ENCODE measurements around the gene LYRM1.

LYRM1 gene

GRCh38 chr16:20903116-20903898, 2.7 kb downstream of the LYRM1 start:
- Mint-ChIP-seq H3K9me3 (no peaks in the 10 kb centered on the region), H3K4me1 (ENCODE audit: low read depth) (peaks cover 60% of the 10 kb centered on the region), H3K27me3 (ENCODE audit: low read depth) (no peaks in the 10 kb centered on the region), H3K4me3 (peak overlapping the region; percentile 43), H3K27ac (peak overlapping the region; percentile 53), H3K36me3 (ENCODE audit: low read depth) (peaks cover 33% of the 10 kb centered on the region)

- H3K4me1 Mint-ChIP-seq (ENCODE audit: low read depth), result peaks cover 56% of the 10 kb centered on the region
- no peaks in the 10 kb centered on the region for H3K27me3 Mint-ChIP-seq (ENCODE audit: low read depth)
- peak overlapping the region; percentile 29 for H3K4me3 Mint-ChIP-seq
- H3K36me3 Mint-ChIP-seq (ENCODE audit: low read depth), result peaks cover 33% of the 10 kb centered on the region
- peak overlapping the region; percentile 60 for H3K27ac Mint-ChIP-seq
- no peaks in the 10 kb centered on the region for H3K9me3 Mint-ChIP-seq
Measured at GRCh38 chr16:20903899-20904506, 3.4 kb downstream of the LYRM1 start.

DNA sequence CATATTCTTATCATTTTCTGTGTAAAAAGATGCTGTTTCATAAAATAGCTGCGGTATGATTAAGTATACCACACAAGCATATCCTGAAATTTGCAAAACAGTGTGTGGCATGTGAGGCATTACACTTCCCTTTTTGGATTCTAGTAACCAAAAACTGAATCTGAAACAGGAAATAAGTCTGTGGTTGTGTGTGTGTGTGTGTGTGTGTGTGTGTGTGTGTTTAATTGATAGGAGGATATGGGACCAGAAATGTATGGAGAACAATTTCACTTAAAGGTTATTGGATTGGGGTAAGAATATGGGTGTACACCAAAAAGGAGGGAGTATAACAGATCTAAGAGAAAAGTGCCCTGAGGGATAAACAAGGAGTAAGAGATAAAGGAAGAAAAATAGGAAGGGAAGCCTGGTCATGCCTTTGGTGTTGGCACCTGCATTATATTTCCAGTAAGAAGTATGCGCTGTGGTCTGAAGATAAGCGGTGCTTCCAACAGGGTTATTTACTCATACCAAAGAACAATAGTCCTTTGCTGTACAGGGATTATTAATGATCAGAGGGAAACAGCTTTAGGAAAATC, 4.0 kb downstream of the LYRM1 start:
- Mint-ChIP-seq H3K27me3 (ENCODE audit: low read depth) (no peaks in the 10 kb centered on the region), H3K4me3 (peak overlapping the region; percentile 29), H3K27ac (peak overlapping the region; percentile 60), H3K36me3 (ENCODE audit: low read depth) (peaks cover 33% of the 10 kb centered on the region), H3K9me3 (no peaks in the 10 kb centered on the region), H3K4me1 (ENCODE audit: low read depth) (peaks cover 54% of the 10 kb centered on the region)

- Mint-ChIP-seq H3K27ac (no peak overlapping the region), H3K36me3 (ENCODE audit: low read depth) (peaks cover 31% of the 10 kb centered on the region), H3K4me1 (ENCODE audit: low read depth) (peaks cover 61% of the 10 kb centered on the region)
Measured at GRCh38 chr16:20905576-20905975, 5.0 kb downstream of the LYRM1 start.

DNA sequence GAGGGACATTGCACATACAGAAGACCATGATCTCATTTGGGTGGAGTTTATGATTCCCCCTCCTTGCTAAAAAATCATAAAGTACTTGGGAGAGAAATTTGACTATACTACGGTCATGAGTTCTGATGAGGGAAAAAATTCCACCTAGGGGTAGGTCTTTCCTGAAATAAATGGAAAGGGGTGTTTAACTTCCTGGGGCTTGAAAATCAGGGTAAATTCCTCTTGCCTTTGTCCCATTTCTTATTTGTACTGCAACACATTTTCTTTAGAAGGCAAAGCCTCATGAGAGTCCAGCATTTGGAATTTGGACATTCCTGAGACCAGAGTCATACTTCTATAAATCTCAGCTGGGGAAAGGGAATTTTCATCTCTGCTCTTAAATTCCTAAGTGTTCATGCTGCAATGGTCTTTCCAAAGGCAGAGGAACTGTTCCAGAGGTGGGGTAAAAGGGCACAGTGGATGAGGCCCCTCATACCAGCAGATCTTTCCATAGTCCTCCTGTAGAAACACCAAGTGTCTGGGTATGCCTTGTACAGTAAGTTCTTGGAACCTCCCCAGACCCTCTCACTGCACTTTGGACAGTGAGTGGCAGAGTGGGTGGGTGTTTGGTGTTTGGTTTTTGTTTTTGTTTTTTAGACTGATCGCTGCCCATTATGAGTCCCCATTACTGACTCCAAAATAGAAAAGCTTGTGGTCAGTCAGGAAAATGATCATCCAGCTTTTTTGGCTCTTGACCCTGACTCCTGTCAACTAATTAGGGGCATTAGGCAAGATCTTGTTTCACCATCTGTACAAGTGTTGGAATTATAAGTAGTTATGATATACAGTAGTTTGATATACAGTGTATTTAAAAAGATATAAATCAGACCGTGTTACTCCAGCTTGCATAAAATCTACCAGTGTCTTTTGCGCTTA, 6.0 kb downstream of the LYRM1 start:
- no peaks in the 10 kb centered on the region for H3K9me3 Mint-ChIP-seq
- H3K27me3 Mint-ChIP-seq (ENCODE audit: low read depth), result no peaks in the 10 kb centered on the region
- peaks cover 65% of the 10 kb centered on the region for H3K4me1 Mint-ChIP-seq (ENCODE audit: low read depth)
- no peak overlapping the region for H3K27ac Mint-ChIP-seq
- no peak overlapping the region for H3K4me3 Mint-ChIP-seq
- H3K36me3 Mint-ChIP-seq (ENCODE audit: low read depth), result peaks cover 25% of the 10 kb centered on the region

More at GRCh38 chr16:20905576-20905975, 5.0 kb downstream of the LYRM1 start:
- Mint-ChIP-seq H3K4me3 (no peak overlapping the region), H3K9me3 (no peaks in the 10 kb centered on the region), H3K27me3 (ENCODE audit: low read depth) (no peaks in the 10 kb centered on the region)

DNA sequence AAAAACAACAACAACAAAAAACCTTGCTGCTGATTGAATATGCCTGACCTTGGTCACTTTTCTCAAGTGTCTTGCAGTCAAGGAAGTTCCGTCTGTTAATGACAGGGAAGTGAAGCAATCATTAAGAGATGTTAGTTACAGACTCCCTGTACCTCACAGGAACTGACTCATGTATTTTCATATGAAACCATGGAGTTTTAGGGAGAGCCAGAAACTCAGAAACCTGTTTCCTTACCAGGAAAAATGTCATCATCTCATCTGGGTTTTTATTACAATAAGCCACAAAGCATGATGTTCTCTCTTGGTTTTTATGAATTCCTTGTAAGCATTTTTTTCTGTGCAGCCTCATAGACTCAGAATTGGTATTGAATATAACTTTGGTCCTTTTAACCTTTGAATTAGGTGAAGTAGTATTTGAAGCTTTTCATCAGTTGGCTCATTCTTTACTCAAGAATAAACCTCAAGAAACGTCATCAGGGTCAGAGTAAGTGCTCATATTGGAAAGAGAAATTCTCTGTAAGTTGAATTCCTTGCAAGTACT, 10.3 kb downstream of the LYRM1 start:
- Mint-ChIP-seq H3K27ac (peak overlapping the region; percentile 85), H3K4me3 (peak overlapping the region; percentile 75), H3K27me3 (ENCODE audit: low read depth) (no peaks in the 10 kb centered on the region), H3K4me1 (ENCODE audit: low read depth) (peaks cover 34% of the 10 kb centered on the region), H3K9me3 (no peaks in the 10 kb centered on the region), H3K36me3 (ENCODE audit: low read depth) (peaks cover 20% of the 10 kb centered on the region)

DNA sequence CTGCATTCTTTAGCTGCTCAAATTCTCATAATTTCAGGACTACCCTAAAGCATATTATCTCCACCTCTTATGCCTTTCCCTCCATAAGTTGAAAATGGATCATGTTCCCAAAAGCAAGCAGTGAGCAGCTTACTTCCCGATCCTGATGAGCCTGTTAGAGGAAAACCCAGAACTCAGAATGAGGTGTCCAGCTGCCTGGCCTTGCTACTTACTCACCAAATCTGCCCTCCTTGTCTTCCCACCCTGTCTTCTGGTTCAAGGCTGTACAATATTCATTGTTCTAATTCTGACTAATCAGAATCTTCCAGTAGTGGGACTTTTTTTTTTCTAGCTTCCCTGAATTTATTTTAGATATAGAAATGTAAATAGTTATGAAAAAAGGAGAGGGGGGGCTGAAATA, 10.8 kb downstream of the LYRM1 start:
- H3K27me3 Mint-ChIP-seq (ENCODE audit: low read depth), result no peaks in the 10 kb centered on the region
- H3K36me3 Mint-ChIP-seq (ENCODE audit: low read depth), result peaks cover 20% of the 10 kb centered on the region
- peaks cover 33% of the 10 kb centered on the region for H3K4me1 Mint-ChIP-seq (ENCODE audit: low read depth)
- H3K27ac Mint-ChIP-seq, result peak overlapping the region; percentile 85
- no peaks in the 10 kb centered on the region for H3K9me3 Mint-ChIP-seq
- peak overlapping the region; percentile 75 for H3K4me3 Mint-ChIP-seq

DNA sequence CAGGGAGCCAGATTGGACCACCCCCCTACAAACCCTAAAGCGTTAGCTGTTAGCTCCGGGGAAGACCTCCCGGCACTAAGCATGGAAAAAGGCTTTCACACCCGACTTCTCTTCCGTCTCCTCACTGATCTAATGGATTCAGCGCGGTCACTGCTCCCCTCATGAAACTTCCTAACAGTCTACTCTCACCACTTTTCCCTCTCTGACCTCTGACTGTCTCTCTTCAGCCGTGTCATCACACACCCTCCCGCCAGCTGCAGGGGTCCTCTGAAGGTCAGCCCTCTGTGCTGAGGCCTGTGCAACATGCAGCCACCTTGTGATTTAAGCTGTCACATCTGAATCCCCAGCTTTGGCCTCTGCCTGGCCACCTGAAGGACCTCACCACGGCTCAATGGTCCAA, 15.7 kb downstream of the LYRM1 start:
- no peaks in the 10 kb centered on the region for H3K27me3 Mint-ChIP-seq (ENCODE audit: low read depth)
- H3K9me3 Mint-ChIP-seq, result no peaks in the 10 kb centered on the region
- peaks cover 26% of the 10 kb centered on the region for H3K4me1 Mint-ChIP-seq (ENCODE audit: low read depth)
- peaks cover 24% of the 10 kb centered on the region for H3K36me3 Mint-ChIP-seq (ENCODE audit: low read depth)
- no peak overlapping the region for H3K27ac Mint-ChIP-seq
- H3K4me3 Mint-ChIP-seq, result no peak overlapping the region

DNA sequence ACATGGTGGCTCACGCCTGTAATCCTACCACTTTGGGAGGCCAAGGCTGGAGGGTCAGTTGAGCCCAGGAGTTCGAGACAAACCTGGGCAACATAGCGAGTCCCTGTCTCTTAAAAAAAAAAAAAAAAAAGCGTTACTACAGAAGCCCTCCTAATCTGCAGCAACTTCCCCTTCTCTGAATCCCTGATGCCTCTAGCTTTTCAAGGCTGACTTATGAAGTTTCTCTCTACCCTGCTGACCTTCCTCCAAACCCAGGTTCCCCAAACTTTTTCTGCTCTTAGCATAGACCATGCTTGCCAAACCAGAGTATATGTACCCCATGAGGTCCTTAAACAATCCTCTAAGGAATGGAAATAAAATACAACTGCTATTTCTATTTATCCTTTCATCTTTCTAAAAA, 16.4 kb downstream of the LYRM1 start:
- H3K27ac Mint-ChIP-seq, result no peak overlapping the region

GRCh38 chr16:20918486-20919239, 18.1 kb downstream of the LYRM1 start:
- Mint-ChIP-seq H3K27me3 (ENCODE audit: low read depth) (no peaks in the 10 kb centered on the region), H3K4me1 (ENCODE audit: low read depth) (peaks cover 27% of the 10 kb centered on the region), H3K36me3 (ENCODE audit: low read depth) (peaks cover 29% of the 10 kb centered on the region), H3K4me3 (no peak overlapping the region), H3K9me3 (no peaks in the 10 kb centered on the region), H3K27ac (no peak overlapping the region)

More for the DNA sequence above, 16.4 kb downstream of the LYRM1 start:
- H3K36me3 Mint-ChIP-seq (ENCODE audit: low read depth), result peaks cover 24% of the 10 kb centered on the region
- no peaks in the 10 kb centered on the region for H3K9me3 Mint-ChIP-seq
- H3K27me3 Mint-ChIP-seq (ENCODE audit: low read depth), result no peaks in the 10 kb centered on the region
- H3K4me3 Mint-ChIP-seq, result no peak overlapping the region
- peaks cover 24% of the 10 kb centered on the region for H3K4me1 Mint-ChIP-seq (ENCODE audit: low read depth)

DNA sequence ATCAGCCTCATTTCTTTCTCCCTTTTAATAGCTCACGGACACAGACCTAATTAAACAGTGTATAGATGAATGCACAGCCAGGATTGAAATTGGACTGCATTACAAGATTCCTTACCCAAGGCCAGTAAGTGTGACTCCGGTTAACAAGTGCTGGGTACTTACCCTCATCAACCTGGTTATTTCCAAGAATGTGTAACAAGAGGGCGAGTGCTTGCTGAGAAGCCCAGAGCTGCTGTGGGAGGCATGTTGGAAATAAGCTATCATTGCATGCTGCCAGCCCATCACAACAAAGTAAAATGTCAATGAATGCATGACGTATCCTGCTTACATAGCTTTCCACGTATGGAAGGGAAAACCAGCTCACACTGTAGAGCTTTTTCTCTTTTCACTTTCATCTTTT, 19.5 kb downstream of the LYRM1 start:
- Mint-ChIP-seq H3K4me1 (ENCODE audit: low read depth) (peaks cover 28% of the 10 kb centered on the region), H3K9me3 (no peaks in the 10 kb centered on the region), H3K4me3 (no peak overlapping the region), H3K27ac (no peak overlapping the region), H3K27me3 (ENCODE audit: low read depth) (no peaks in the 10 kb centered on the region), H3K36me3 (ENCODE audit: low read depth) (peaks cover 34% of the 10 kb centered on the region)

DNA sequence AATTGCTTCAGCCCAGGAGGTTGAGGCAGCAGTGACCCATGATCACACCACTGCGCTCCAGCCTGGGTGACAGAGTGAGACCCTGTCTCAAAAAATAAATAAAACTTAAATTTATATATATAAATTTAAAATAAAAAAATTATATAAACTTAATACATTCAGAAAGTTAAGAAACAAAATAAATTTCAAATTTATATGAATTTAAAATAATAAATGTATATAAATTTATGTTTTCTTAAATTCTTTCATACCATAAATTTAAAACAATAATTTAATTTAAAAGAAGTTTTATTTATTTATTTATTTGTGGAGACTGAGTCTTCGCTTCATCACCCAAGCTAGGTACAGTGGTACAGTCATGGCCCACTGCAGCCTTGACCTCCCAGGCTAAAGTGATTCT, 20.2 kb downstream of the LYRM1 start:
- Mint-ChIP-seq H3K27me3 (ENCODE audit: low read depth) (no peaks in the 10 kb centered on the region), H3K9me3 (no peaks in the 10 kb centered on the region), H3K4me3 (no peak overlapping the region), H3K4me1 (ENCODE audit: low read depth) (peaks cover 28% of the 10 kb centered on the region), H3K36me3 (ENCODE audit: low read depth) (peaks cover 29% of the 10 kb centered on the region), H3K27ac (no peak overlapping the region)

- Mint-ChIP-seq H3K4me3 (no peak overlapping the region), H3K4me1 (ENCODE audit: low read depth) (peaks cover 9% of the 10 kb centered on the region), H3K27ac (no peak overlapping the region), H3K9me3 (no peaks in the 10 kb centered on the region), H3K36me3 (ENCODE audit: low read depth) (peaks cover 15% of the 10 kb centered on the region), H3K27me3 (ENCODE audit: low read depth) (no peaks in the 10 kb centered on the region)
Measured at GRCh38 chr16:20923876-20924275, 23.3 kb downstream of the LYRM1 start.

Measured in T-helper 1 cell treated with Interleukin-12 subunit alpha and Interleukin-12 subunit beta and Interleukin-4 antibody, amounts not matched to agents 30 μg/mL and 1 μg/mL, for 36 hours (primary cell).